Measurements from ENCODE around the gene CRACR2A.

The CRACR2A gene, protein sequence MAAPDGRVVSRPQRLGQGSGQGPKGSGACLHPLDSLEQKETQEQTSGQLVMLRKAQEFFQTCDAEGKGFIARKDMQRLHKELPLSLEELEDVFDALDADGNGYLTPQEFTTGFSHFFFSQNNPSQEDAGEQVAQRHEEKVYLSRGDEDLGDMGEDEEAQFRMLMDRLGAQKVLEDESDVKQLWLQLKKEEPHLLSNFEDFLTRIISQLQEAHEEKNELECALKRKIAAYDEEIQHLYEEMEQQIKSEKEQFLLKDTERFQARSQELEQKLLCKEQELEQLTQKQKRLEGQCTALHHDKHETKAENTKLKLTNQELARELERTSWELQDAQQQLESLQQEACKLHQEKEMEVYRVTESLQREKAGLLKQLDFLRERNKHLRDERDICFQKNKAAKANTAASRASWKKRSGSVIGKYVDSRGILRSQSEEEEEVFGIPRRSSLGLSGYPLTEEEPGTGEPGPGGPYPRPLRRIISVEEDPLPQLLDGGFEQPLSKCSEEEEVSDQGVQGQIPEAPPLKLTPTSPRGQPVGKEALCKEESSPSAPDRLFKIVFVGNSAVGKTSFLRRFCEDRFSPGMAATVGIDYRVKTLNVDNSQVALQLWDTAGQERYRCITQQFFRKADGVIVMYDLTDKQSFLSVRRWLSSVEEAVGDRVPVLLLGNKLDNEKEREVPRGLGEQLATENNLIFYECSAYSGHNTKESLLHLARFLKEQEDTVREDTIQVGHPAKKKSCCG

DNA sequence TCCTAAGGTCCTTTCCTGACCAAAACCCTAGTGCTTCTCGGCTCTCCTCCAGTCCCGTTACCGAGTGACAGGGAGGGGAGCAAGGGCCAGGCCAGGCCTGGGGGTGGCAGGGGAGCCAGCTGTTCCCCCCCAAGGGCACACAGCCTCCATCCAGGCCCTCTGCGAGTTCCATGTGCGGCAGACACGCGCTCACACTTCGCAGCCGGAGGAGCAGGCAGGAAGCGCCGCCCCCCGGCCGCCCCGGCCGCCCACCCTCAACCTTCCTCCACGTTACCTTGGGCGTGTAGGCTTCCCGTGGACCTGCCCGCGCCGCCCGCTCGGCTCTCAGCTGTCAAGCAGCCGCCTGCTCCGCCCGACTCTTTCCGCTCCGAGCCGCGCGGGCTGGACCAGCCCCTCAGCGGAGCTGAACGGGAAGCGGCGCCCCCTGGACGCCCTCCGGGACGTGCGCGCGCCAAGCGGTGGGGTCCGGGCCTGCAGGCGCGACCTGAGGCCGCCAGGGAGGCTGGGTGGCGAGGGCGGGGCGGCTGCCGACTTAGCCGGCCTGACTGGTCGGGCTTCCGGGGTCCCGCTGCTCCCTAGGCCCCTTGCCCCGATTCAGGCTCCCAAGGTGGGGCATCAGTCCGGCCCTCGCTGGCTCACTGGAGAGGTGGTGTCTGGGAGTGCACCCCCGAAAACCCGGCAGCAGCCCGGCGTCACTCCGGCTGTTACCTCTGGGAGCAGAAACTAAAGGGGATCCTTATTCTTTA lies at the start of gene CRACR2A:
Gene CRACR2A (minus strand): TSS at position 369 of the 746 bp plus-strand sequence. CDS start 56,110 bp downstream, outside the sequence.
- DNase-seq, result peak in 1 of 2 experiments; percentile 59

DNA sequence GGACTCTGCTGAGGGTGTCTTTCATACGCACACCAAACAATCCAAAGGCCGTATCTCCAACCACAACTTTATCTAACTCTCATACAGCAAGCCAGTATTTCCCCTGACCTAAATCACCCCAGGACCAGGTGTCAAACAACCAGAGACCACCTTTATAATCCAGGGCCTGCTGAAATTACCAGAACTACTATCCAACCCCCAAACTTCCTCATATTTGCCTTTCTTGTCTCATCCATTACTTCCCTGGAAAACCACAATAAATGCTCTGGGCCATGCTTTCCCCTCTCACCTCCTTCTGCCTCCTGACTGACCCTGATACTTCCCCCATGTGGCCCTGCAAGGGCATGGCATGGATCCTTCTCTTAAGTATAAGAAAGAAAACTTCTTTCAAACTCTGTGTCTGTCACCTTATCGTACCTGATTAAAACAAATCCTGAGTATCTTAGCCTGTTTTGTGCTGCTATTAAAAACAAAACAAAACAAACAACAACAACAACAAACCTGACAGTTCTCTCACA lies 44.7 kb upstream of the CRACR2A start:
- no peak for DNase-seq

DNA sequence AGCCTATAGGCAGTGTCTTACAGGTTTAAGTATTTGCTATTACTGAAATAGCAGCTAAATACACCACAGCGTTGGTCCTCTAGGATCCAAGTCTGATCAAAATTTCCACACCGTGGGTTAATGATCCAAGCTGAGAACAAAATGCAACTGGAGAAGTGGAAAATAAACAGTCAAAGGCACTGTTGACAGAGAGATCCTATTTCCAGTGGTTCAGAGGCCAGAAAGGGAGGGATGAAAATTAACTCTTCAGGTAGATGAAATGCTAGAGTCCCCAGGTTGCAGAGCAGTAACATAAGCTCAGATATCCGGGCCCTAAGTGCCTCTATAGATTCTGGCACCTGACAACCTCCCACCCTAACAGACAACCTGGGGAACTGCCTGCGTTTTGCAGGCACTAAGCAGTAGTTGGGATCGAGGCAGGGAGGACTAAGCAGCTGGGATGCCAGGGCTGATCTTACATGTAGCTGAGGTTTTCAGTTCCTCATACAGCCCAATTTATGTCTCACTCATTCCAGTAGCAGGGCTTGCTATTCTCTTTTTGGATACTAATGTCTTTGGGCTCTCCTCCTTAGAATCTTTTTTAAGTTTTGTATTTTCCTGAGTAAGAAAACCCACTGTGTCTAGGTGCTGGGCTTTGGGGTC lies 42.7 kb upstream of the CRACR2A start:
- DNase-seq, result no peak

DNA sequence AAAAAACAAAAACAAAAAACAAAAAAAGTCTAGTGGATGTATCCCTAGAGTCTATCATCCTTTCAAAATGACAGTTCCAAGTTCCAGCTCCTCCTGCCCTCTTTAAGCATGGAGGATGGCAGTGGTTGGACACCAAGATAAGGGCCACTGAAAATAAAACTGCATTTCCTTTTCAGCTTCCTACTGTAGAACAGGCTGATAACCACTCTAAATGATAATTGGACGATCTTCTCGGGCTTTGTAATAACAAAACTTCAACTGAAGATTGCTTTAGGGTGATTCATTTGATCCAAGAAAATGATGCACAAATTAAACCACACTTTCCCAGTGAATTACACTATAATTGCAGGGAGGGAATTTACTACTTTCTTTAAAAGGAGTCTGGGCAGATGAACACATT lies 42.2 kb upstream of the CRACR2A start:
- no peak for DNase-seq

DNA sequence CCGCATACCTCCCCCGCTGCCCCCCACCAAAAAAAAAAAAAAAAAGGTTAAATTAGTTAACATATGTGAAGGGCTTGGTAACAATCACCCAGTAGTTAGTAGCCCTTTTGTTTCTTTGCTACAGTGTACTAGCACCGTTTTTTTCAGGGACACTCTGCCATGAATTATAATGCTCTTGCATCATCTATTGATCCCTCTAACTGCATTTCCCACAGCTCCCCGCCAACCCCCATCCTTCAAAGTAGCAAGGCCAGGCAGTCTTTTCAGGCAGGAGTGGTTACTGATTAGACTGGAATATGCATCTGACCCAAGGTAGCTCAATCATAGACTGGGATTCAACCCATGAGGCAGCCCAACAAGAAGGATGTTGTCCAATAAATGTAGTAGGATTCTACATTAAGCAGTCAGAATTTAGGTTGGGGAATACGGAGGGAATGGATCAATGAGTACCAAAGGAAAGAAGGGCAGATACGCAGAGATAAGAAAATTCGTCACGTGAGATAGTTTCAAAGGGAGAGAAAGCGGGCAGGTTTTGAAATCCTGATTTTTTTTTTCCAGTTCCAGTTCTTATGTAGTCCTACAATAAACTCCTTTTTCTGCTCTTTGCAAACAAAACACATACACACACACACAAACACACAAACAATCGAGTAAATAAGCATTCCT lies 39.8 kb upstream of the CRACR2A start:
- DNase-seq, result no peak

GRCh38 chr12:3791256-3791874 lies 38.5 kb upstream of the CRACR2A start:
- no peak for DNase-seq

DNA sequence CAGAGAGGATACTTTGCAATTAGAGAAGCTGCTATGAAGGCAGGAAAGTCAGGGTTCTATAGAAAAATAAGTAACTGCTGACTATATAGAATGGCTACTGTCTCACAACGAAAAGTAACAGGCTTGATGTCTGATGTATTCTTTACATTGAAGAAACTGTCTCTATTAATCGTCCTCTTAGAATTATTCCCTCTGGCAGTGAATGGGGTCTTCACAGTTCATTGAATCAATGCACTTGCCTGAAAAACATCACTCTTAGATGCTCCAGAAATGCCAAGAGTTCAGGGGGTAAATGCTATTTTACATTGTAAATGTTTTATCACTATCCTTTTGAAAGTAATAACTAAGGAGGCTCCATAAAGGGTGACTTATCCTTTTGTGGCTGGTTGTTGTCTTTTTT lies 37.7 kb upstream of the CRACR2A start:
- no peak for DNase-seq

GRCh38 chr12:3789838-3790237 lies 36.9 kb upstream of the CRACR2A start:
- DNase-seq, result no peak

DNA sequence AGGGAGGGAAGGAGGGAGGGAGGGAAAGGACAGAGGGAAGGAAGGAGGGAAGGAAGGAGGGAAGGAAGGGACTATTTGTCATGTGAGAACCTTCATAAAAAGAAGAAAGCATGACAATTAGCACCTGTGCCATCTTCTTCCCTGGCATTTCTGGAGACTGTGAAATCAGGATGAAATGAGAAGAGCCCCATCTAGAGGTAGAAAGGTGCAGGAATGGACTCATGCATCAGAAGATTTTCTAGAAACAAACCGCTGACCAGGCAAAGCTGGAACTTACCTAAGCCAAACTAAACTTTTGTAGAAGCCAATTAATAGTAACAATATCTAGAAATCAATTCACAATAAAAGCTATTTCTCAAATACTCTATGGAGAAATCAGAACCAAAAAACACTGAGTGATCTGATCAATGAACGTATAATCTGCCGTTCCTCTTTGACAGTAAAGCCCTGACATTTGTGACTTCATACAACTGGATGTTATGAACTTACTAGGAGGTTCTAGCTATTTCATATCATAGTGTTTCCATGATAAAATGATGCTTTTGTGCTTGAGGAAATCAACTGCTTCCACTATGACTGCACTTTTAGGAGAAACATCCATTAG lies 24.4 kb upstream of the CRACR2A start:
- DNase-seq, result peak; percentile 29 to 37

GRCh38 chr12:3775385-3776035 lies 22.6 kb upstream of the CRACR2A start:
- DNase-seq, result no peak

GRCh38 chr12:3772380-3772779 lies 19.5 kb upstream of the CRACR2A start:
- DNase-seq, result no peak

DNA sequence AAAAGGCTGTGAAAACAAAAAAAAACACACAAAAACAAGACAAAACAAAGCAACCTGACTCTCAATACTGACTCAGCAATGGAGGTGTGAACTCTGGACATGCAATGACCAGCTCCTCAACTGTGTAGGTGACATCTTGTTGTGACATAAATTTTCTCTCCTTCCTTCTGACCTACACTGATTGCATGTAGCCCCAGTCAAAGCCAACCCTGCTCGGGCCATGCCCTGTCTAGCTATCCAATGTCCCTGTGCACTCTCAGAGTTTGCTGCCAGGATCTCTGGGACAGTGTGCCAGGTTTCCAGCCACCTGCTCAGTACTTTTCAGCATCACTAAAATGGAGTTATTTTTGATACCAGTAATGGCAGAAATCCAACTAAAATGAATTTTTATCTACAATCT lies 18.9 kb upstream of the CRACR2A start:
- no peak for DNase-seq

DNA sequence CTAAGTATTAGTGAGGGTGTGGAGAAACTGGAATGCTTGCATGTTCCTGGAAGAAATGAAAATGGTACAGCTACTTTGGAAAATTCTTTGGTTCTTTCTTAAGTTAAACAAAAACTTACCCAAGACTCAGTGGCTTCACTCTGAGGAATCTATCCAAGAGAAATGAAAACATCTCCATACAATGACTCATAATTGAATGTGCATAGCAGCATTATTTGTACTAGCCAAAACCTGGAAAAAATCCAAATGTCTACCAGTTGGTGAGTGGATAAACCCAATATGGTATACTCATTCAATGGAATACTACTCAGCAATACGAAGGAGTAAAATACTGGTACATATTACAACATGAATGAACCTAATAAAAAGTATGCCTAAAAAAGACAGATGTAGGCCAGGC lies 18.0 kb upstream of the CRACR2A start:
- DNase-seq, result no peak

- no peak for DNase-seq
These were observed 16.1 kb upstream of the CRACR2A start for GRCh38 chr12:3768911-3769447.

DNA sequence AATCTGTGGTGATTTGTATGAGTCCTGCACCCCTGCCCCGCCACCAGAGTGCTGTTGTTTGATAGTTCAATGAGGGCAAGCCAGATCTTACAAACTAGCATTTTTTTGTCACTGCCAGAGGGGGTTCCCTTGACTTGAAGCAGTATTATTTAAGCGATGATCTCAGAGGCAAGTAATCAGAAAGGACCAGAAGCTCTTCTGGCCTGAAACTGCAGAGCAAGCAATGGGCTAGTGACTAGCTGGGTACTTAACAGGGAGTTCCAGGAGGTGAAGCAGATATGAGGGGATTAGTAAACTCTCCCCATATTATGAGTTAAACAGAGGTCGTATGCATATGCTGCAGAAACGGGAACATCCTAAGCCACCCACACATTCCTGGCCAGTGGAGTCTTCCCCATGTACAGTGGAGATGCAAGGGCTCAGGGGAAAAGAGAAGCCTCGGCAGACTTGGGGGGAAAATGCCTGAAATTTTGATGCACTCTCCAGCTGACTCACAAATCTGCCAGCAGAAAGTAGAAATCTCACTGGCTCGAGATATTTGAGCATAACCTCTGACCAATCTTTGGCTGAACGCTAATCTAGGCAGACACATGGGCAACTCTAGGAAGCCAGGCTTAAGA lies 8.3 kb upstream of the CRACR2A start:
- no peak for DNase-seq

- DNase-seq, result no peak
These were observed 7.0 kb upstream of the CRACR2A start for GRCh38 chr12:3759878-3760277.

GRCh38 chr12:3757261-3757660 lies 4.4 kb upstream of the CRACR2A start:
- peak in 1 of 2 experiments; percentile 20 for DNase-seq

GRCh38 chr12:3755898-3756297 lies 3.0 kb upstream of the CRACR2A start:
- no peak for DNase-seq

- DNase-seq, result no peak
These were observed 805 bp upstream of the CRACR2A start for GRCh38 chr12:3753544-3754284.
